MM.1S (cell line): ENCODE measurements around the gene UBASH3A.

Experiments
- DNase-seq: peaks from one replicate; pipeline ENCODE4 v3.0.0-alpha.2; 2015
- H2AFZ ChIP-seq: fragments of 300-600 bp; sonication (generic); 2 replicates; pipeline ENCODE4 v1.6.0; 2016; ENCODE audit warnings: antibody characterized with exemption, low read length
- H3F3A ChIP-seq: fragments of 300-600 bp; sonication (generic); 2 replicates; pipeline ENCODE4 v1.6.1; 2016; ENCODE audit warnings: mild to moderate bottlenecking, antibody characterized with exemption, low read length, moderate library complexity, mixed read lengths; ENCODE audit not compliant: insufficient read depth
- H3K27ac ChIP-seq: fragments of 300-600 bp; sonication (generic); 2 replicates; pipeline ENCODE4 v1.5.1; 2016; ENCODE audit warnings: mild to moderate bottlenecking, low read length
- H3K27me3 ChIP-seq: fragments of 300-600 bp; sonication (generic); replicated peaks from 2 replicates; pipeline ENCODE4 v1.6.0; 2016; ENCODE audit warnings: low read length; ENCODE audit not compliant: insufficient read depth
- H3K36me3 ChIP-seq: fragments of 300-600 bp; sonication (generic); replicated peaks from 2 replicates; pipeline ENCODE4 v1.6.1; 2016; ENCODE audit warnings: mild to moderate bottlenecking, low read length, mixed read lengths; ENCODE audit not compliant: insufficient read depth
- H3K4me1 ChIP-seq: fragments of 300-600 bp; sonication (generic); 2 replicates; pipeline ENCODE4 v1.6.1; 2016; ENCODE audit warnings: low read length, mixed read lengths
- H3K4me2 ChIP-seq: fragments of 300-600 bp; sonication (generic); 2 replicates; pipeline ENCODE4 v1.6.0; 2016; ENCODE audit warnings: low read depth, low read length
- H3K4me3 ChIP-seq: fragments of 300-600 bp; sonication (generic); 2 replicates; pipeline ENCODE4 v1.5.1; 2016; ENCODE audit warnings: low read length, mixed read lengths
- H3K79me2 ChIP-seq: fragments of 300-600 bp; sonication (generic); 2 replicates; pipeline ENCODE4 v1.6.1; 2016; ENCODE audit warnings: mixed run types, low read length, mixed read lengths
- H3K9ac ChIP-seq: fragments of 300-600 bp; sonication (generic); 2 replicates; pipeline ENCODE4 v1.6.1; 2016; ENCODE audit warnings: low read length, mixed read lengths
- H3K9me2 ChIP-seq: fragments of 300-600 bp; sonication (generic); replicated peaks from 2 replicates; pipeline ENCODE4 v1.6.1; 2016; ENCODE audit warnings: mild to moderate bottlenecking, low read length, mixed read lengths; ENCODE audit not compliant: insufficient read depth
- H3K9me3 ChIP-seq: fragments of 300-600 bp; sonication (generic); replicated peaks from 2 replicates; pipeline ENCODE4 v1.6.1; 2016; ENCODE audit warnings: mild to moderate bottlenecking, low read length, mixed read lengths; ENCODE audit not compliant: insufficient read depth
- H4K20me1 ChIP-seq: fragments of 300-600 bp; sonication (generic); 2 replicates; pipeline ENCODE4 v1.6.1; 2016; ENCODE audit warnings: mild to moderate bottlenecking, low read length, moderate library complexity, mixed read lengths; ENCODE audit not compliant: insufficient read depth
- CTCF ChIP-seq: fragments of 300-600 bp; sonication (generic); IDR thresholded peaks from 2 replicates; pipeline ENCODE4 v1.5.1; 2016; ENCODE audit warnings: antibody characterized with exemption, low read length, mixed read lengths
- EZH2 ChIP-seq: fragments of 300-600 bp; sonication (generic); optimal IDR thresholded peaks from 2 replicates; pipeline ENCODE3; 2017; ENCODE audit warnings: low read depth, mild to moderate bottlenecking, antibody characterized with exemption, low read length, mixed read lengths
- EZH2phosphoT487 ChIP-seq: fragments of 300-600 bp; sonication (generic); IDR thresholded peaks from 2 replicates; pipeline ENCODE4 v1.6.1; 2018; ENCODE audit warnings: antibody characterized with exemption, low read length

Gene UBASH3A

GRCh38 chr21:42453986-42454570 lies 50.4 kb downstream of the UBASH3A start:
- TF ChIP-seq EZH2 (no peak), EZH2phosphoT487 (no peak), CTCF (no peak)
- H3K4me1 ChIP-seq, result no peaks in the 10 kb centered on the region
- no peak overlapping the region for H3K4me2 ChIP-seq
- DNase-seq, result no peak
- H2AFZ ChIP-seq, result no peak overlapping the region
- H3K27ac ChIP-seq, result no peak overlapping the region
- H3F3A ChIP-seq, result no peaks in the 10 kb centered on the region
- no peaks in the 10 kb centered on the region for H3K36me3 ChIP-seq
- H3K27me3 ChIP-seq, result peaks cover 53% of the 10 kb centered on the region
- H4K20me1 ChIP-seq, result no peaks in the 10 kb centered on the region
- no peaks in the 10 kb centered on the region for H3K9me3 ChIP-seq
- no peak overlapping the region for H3K9ac ChIP-seq
- H3K4me3 ChIP-seq, result no peak overlapping the region
- no peaks in the 10 kb centered on the region for H3K79me2 ChIP-seq
- H3K9me2 ChIP-seq, result no peaks in the 10 kb centered on the region

GRCh38 chr21:42454786-42455185 lies 51.1 kb downstream of the UBASH3A start:
- H3K4me2 ChIP-seq, result no peak overlapping the region

GRCh38 chr21:42455196-42455595 lies 51.5 kb downstream of the UBASH3A start:
- Histone ChIP-seq H3K4me1 (peaks cover 5% of the 10 kb centered on the region), H3K27me3 (peaks cover 46% of the 10 kb centered on the region), H3K27ac (no peak overlapping the region), H3K9me3 (no peaks in the 10 kb centered on the region), H3K36me3 (no peaks in the 10 kb centered on the region), H3K9ac (no peak overlapping the region), H3K4me3 (no peak overlapping the region), H3K9me2 (no peaks in the 10 kb centered on the region), H4K20me1 (no peaks in the 10 kb centered on the region), H3F3A (no peaks in the 10 kb centered on the region), H2AFZ (no peak overlapping the region), H3K4me2 (no peak overlapping the region), H3K79me2 (no peaks in the 10 kb centered on the region)
- TF ChIP-seq CTCF (no peak), EZH2phosphoT487 (no peak), EZH2 (no peak)
- DNase-seq, result no peak

More at GRCh38 chr21:42454786-42455185, 51.1 kb downstream of the UBASH3A start:
- Histone ChIP-seq H3K27me3 (peaks cover 46% of the 10 kb centered on the region), H3K36me3 (no peaks in the 10 kb centered on the region), H3F3A (no peaks in the 10 kb centered on the region), H3K4me3 (no peak overlapping the region), H3K27ac (no peak overlapping the region), H3K9me3 (no peaks in the 10 kb centered on the region), H3K79me2 (no peaks in the 10 kb centered on the region), H3K4me1 (peaks cover under 1% of the 10 kb centered on the region; the same call in 1 of the 2 replicates), H3K9ac (no peak overlapping the region), H4K20me1 (no peaks in the 10 kb centered on the region), H3K9me2 (no peaks in the 10 kb centered on the region), H2AFZ (no peak overlapping the region)
- TF ChIP-seq EZH2, result no peak
- no peak for TF ChIP-seq EZH2phosphoT487
- no peak for TF ChIP-seq CTCF
- no peak for DNase-seq
